Gastrocnemius medialis (tissue), 4 donors: ENCODE data around the gene TIAL1. TPM values are rescaled to one million over a fixed set of nuclear protein-coding genes. Genes with fewer than 3 reads are reported as not detected.

Experiments
- ATAC-seq, 2 donors: fragments of 150-250 bp; one replicate each; pipeline ENCODE4 v1.9.1; 2016
- DNase-seq, 2 donors: peaks; one replicate each; pipeline ENCODE4 v3.0.0-alpha.2; 2019
- H3K27ac ChIP-seq, 4 donors: fragments of 200-600 bp; sonication (generic); 1 replicate in 1 of 4; 2 replicates in 3 of 4; pipeline ENCODE4 v1.5.1; 2016 to 2018; ENCODE audit warnings: mild to moderate bottlenecking in 2 of 4, moderate library complexity in 1 of 4
- H3K27me3 ChIP-seq, 3 donors: fragments of 200-600 bp; sonication (generic) in 2 of 3; 1 replicate in 1 of 3; 2 replicates in 2 of 3; pipeline versions ENCODE4 v1.5.1 to v1.6.0; 2016 to 2019; ENCODE audit warnings: mild to moderate bottlenecking in 1 of 3, moderate library complexity in 1 of 3
- H3K36me3 ChIP-seq, 2 donors: fragments of 200-600 bp; sonication (generic) in 1 of 2; one replicate each; pipeline ENCODE4 v1.5.1; 2017 to 2018
- H3K4me1 ChIP-seq, 2 donors: fragments of 200-600 bp; sonication (generic) in 1 of 2; one replicate each; pipeline ENCODE4 v1.5.1; 2016 to 2017; ENCODE audit warnings: mild to moderate bottlenecking in 2 of 2
- H3K4me3 ChIP-seq, 4 donors: fragments of 200-600 bp; sonication (generic) in 3 of 4; 1 replicate in 1 of 4; 2 replicates in 3 of 4; pipeline ENCODE4 v1.5.1; 2016 to 2019; ENCODE audit warnings: mild to moderate bottlenecking in 2 of 4
- H3K9me3 ChIP-seq, 3 donors: fragments of 200-600 bp; sonication (generic) in 2 of 3; 1 replicate in 1 of 3; 2 replicates in 2 of 3; pipeline ENCODE4 v1.5.1; 2016 to 2019
- CTCF ChIP-seq, 5 experiments: fragments of 450-650 bp in 3 of 5; fragments of 200-600 bp in 2 of 5; sonication (generic) in 2 of 5; IDR thresholded peaks in 4 of 5; conservative IDR thresholded peaks in 1 of 5; 1 replicate in 4 of 5; 2 replicates in 1 of 5; pipeline ENCODE4 v1.5.1; 2016 to 2019; ENCODE audit warnings: antibody characterized with exemption in 5 of 5, mild to moderate bottlenecking in 3 of 5, moderate library complexity in 3 of 5
- POLR2A ChIP-seq, 2 donors: fragments of 450-650 bp; IDR thresholded peaks; one replicate each; pipeline ENCODE4 v1.6.1; 2017; ENCODE audit warnings: antibody characterized with exemption in 2 of 2, mild to moderate bottlenecking in 2 of 2, moderate library complexity in 2 of 2
- in situ Hi-C, 4 donors: fragments of 200-750 bp; cut with MboI; loops; one replicate each; pipeline versions ENCODE4 v1.15.0 to v1.8.0; 2017; ENCODE audit warnings: low sequenced_read_pairs in 4 of 4
- intact Hi-C: fragments of 100-400 bp; cut with DNase I; formaldehyde crosslinking; loops from one replicate; pipeline ENCODE4 v1.15.1; 2023; ENCODE audit warnings: low total_unique reads
- total RNA-seq, 4 donors: library from RNA; depleted of rRNA; stranded (reverse); fragments of >200 nt; gene quantifications; one replicate each; pipeline versions ENCODE4 v1.1.0 to v1.2.3, GENCODE V29; 2016

The TIAL1 gene
- total RNA-seq, 4 donors from 2014 or later: 50.5 to 81.5 (median 68.4) TPM

GRCh38 chr10:119598397-119598796 lies 1.6 kb upstream of the TIAL1 start:
- peaks cover 0 to 8% of the 10 kb centered on the region in 2 donors for H3K36me3 ChIP-seq
- intact Hi-C loops: loop anchor here (5.0 kb wide), 2 partner anchors 89 to 421 kb away; partner anchors contain the start of gene PRDX3
- no peak overlapping the region for H3K27ac ChIP-seq

GRCh38 chr10:119597405-119598186 lies 832 bp upstream of the TIAL1 start:
- H3K4me3 ChIP-seq: peak overlapping the region; percentile 74 to 96 (median 92)
- DNase-seq (no peak), ATAC-seq (no peak)
- H3K4me1 ChIP-seq: peaks cover 23 to 37% of the 10 kb centered on the region in 2 donors
- intact Hi-C loops (loop anchor here (1.0 to 5.0 kb wide), 6 partner anchors 53 to 420 kb away; partner anchors contain the start of genes PRDX3 and SEC23IP), in situ Hi-C loops (loop anchor here in 1 of 4 donors (10.0 kb wide), 1 partner anchor 57 kb away; the partner anchor contains the start of gene BAG3)
- H3K27ac ChIP-seq: peak overlapping the region; percentile 98 to 100 (median 99)
- peaks cover 0 to 8% of the 10 kb centered on the region in 2 donors for H3K36me3 ChIP-seq
- TF ChIP-seq POLR2A (IDR thresholded peaks at IDR 0.05) (no peak), CTCF (IDR thresholded peaks at IDR 0.05 in 4 of 5, conservative IDR thresholded peaks at IDR 0.05 in 1 of 5) (no peak)
- H3K9me3 ChIP-seq: no peaks in the 10 kb centered on the region
- no peaks in the 10 kb centered on the region for H3K27me3 ChIP-seq

More at GRCh38 chr10:119598397-119598796, 1.6 kb upstream of the TIAL1 start:
- Histone ChIP-seq H3K9me3 (no peaks in the 10 kb centered on the region), H3K4me1 (peaks cover 23 to 29% of the 10 kb centered on the region in 2 donors), H3K27me3 (no peaks in the 10 kb centered on the region), H3K4me3 (no peak overlapping the region)
- ATAC-seq (no peak), DNase-seq (no peak)
- in situ Hi-C loops: loop anchor here in 1 of 4 donors (10.0 kb wide), 1 partner anchor 56 kb away; the partner anchor contains the start of gene BAG3
- no peak for TF ChIP-seq POLR2A (IDR thresholded peaks at IDR 0.05)
- TF ChIP-seq CTCF (IDR thresholded peaks at IDR 0.05 in 4 of 5, conservative IDR thresholded peaks at IDR 0.05 in 1 of 5): no peak

GRCh38 chr10:119595676-119596515 lies 868 bp downstream of the TIAL1 start:
- peak overlapping the region; percentile 74 to 96 (median 92) for H3K4me3 ChIP-seq
- intact Hi-C loops (loop anchor here (5.0 kb wide), 2 partner anchors 91 to 419 kb away; partner anchors contain the start of gene PRDX3), in situ Hi-C loops (loop anchor here in 1 of 4 donors (10.0 kb wide), 1 partner anchor 59 kb away; the partner anchor contains the start of gene BAG3)
- H3K36me3 ChIP-seq: peaks cover 0 to 8% of the 10 kb centered on the region in 2 donors
- no peaks in the 10 kb centered on the region for H3K27me3 ChIP-seq
- no peaks in the 10 kb centered on the region for H3K9me3 ChIP-seq
- TF ChIP-seq POLR2A (IDR thresholded peaks at IDR 0.05): peak; percentile 33 to 40
- no peak for TF ChIP-seq CTCF (IDR thresholded peaks at IDR 0.05 in 4 of 5, conservative IDR thresholded peaks at IDR 0.05 in 1 of 5)
- ATAC-seq: peak; percentile 21 to 26
- peaks cover 29 to 50% of the 10 kb centered on the region in 2 donors for H3K4me1 ChIP-seq
- peak overlapping the region; percentile 98 to 100 (median 99) for H3K27ac ChIP-seq
- DNase-seq: peak; percentile 20 to 47

- intact Hi-C loops (loop anchor here (5.0 kb wide), 2 partner anchors 92 to 418 kb away; partner anchors contain the start of gene PRDX3), in situ Hi-C loops (loop anchor here in 1 of 4 donors (10.0 kb wide), 1 partner anchor 60 kb away; the partner anchor contains the start of gene BAG3)
- Histone ChIP-seq H3K9me3 (no peaks in the 10 kb centered on the region), H3K4me1 (peaks cover 29 to 50% of the 10 kb centered on the region in 2 donors), H3K27me3 (no peaks in the 10 kb centered on the region), H3K4me3 (peak overlapping the region; percentile 74 to 96 (median 92)), H3K27ac (peak overlapping the region; percentile 98 to 100 (median 99)), H3K36me3 (peaks cover 0 to 8% of the 10 kb centered on the region in 2 donors)
- TF ChIP-seq CTCF (IDR thresholded peaks at IDR 0.05 in 4 of 5, conservative IDR thresholded peaks at IDR 0.05 in 1 of 5) (no peak), POLR2A (IDR thresholded peaks at IDR 0.05) (no peak)
- ATAC-seq: no peak
- DNase-seq: no peak
Measured at GRCh38 chr10:119595134-119595675, 1.6 kb downstream of the TIAL1 start.
